PC-3 (cell line): Measurements from ENCODE around the gene HRH1. TPM values are rescaled to one million over a fixed set of nuclear protein-coding genes. Genes with fewer than 3 reads are reported as not detected.
A peak's percentile ranks its signal among the peaks of the same experiment; 100 is the strongest.

ENCODE experiments used
- ATAC-seq: fragments of 200-7000 bp; cut with Tn5 transposase; 2 replicates; pipeline ENCODE4 v1.9.1; 2020; ENCODE audit warnings: mild to moderate bottlenecking, moderate library complexity
- BruUV-seq: library from RNA; stranded (reverse); fragments of 400-500 nt; replicated peaks from 2 replicates; lab custom pipeline; 2021; lab: Mats Ljungman, UMichigan
- CTCF ChIA-PET: fragments of 300-600 bp; sonication (Branson Sonifier 250); formaldehyde crosslinking; loops from one replicate; lab custom pipeline; 2022; ENCODE audit warnings: antibody characterized with exemption; lab: Charles Lee
- POLR2A ChIA-PET: fragments of 300-600 bp; sonication (Branson Sonifier 250); formaldehyde crosslinking; loops from one replicate; lab custom pipeline; 2022; ENCODE audit warnings: antibody characterized with exemption; ENCODE audit not compliant: unreplicated experiment; lab: Charles Lee
- DNase-seq: peaks from one replicate; pipeline ENCODE4 v3.0.0-alpha.2; 2015
- H2AFZ ChIP-seq: fragments of 300-600 bp; sonication (generic); 2 replicates; pipeline ENCODE4 v1.6.0; 2016; ENCODE audit warnings: antibody characterized with exemption, low read length
- H3F3A ChIP-seq: fragments of 300-600 bp; sonication (generic); one replicate; pipeline ENCODE4 v1.6.0; 2017; ENCODE audit warnings: antibody characterized with exemption, low read length, control low read depth, mild to moderate bottlenecking; ENCODE audit not compliant: unreplicated experiment
- H3K27ac ChIP-seq: fragments of 300-600 bp; sonication (generic); 2 replicates; pipeline ENCODE4 v1.5.1; 2016; ENCODE audit warnings: mild to moderate bottlenecking, low read length
- H3K27me3 ChIP-seq: fragments of 300-600 bp; sonication (generic); 2 replicates; pipeline ENCODE4 v1.6.1; 2016; ENCODE audit warnings: low read length, mixed read lengths
- H3K36me3 ChIP-seq: fragments of 300-600 bp; sonication (generic); 2 replicates; pipeline ENCODE4 v1.6.1; 2016; ENCODE audit warnings: low read depth, mixed run types, low read length, mixed read lengths
- H3K4me1 ChIP-seq: fragments of 300-600 bp; sonication (generic); 2 replicates; pipeline ENCODE4 v1.5.1; 2016; ENCODE audit warnings: low read length; ENCODE audit not compliant: insufficient read depth
- H3K4me2 ChIP-seq: fragments of 300-600 bp; sonication (generic); 2 replicates; pipeline ENCODE4 v1.6.0; 2016; ENCODE audit warnings: low read length
- H3K4me3 ChIP-seq: fragments of 300-600 bp; sonication (generic); 2 replicates; pipeline ENCODE4 v1.5.1; 2016; ENCODE audit warnings: mild to moderate bottlenecking, low read length, mixed read lengths
- H3K79me2 ChIP-seq: fragments of 300-600 bp; sonication (generic); 2 replicates; pipeline ENCODE4 v1.6.1; 2017; ENCODE audit warnings: low read length, mixed read lengths
- H3K9ac ChIP-seq: fragments of 300-600 bp; sonication (generic); 2 replicates; pipeline ENCODE4 v1.6.0; 2016; ENCODE audit warnings: mild to moderate bottlenecking, low read length
- H3K9me2 ChIP-seq: fragments of 300-600 bp; sonication (generic); replicated peaks from 2 replicates; pipeline ENCODE4 v1.6.1; 2016; ENCODE audit warnings: mixed run types, low read length, mixed read lengths
- H3K9me3 ChIP-seq: fragments of 300-600 bp; sonication (generic); 2 replicates; pipeline ENCODE4 v1.6.1; 2016; ENCODE audit warnings: low read length, mixed read lengths
- H4K20me1 ChIP-seq: fragments of 300-600 bp; sonication (generic); 2 replicates; pipeline ENCODE4 v1.6.1; 2016; ENCODE audit warnings: low read length, mixed read lengths
- CTCF ChIP-seq: fragments of 300-600 bp; sonication (generic); conservative IDR thresholded peaks from 2 replicates; pipeline ENCODE4 v1.5.1; 2017; ENCODE audit warnings: antibody characterized with exemption, low read depth, mild to moderate bottlenecking, low read length
- EZH2 ChIP-seq: fragments of 300-600 bp; sonication (generic); IDR thresholded peaks from one replicate; pipeline ENCODE4 v1.6.1; 2017; ENCODE audit warnings: antibody characterized with exemption, mild to moderate bottlenecking, low read length; ENCODE audit not compliant: unreplicated experiment
- EZH2phosphoT487 ChIP-seq: fragments of 300-600 bp; sonication (generic); IDR thresholded peaks from 2 replicates; pipeline ENCODE4 v1.6.1; 2018; ENCODE audit warnings: mild to moderate bottlenecking, antibody characterized with exemption, low read length, borderline replicate concordance
- intact Hi-C: fragments of 100-400 bp; cut with micrococcal nuclease; formaldehyde crosslinking; loops from 2 replicates; pipeline ENCODE4 v1.9.0; 2023
- total RNA-seq: library from RNA; depleted of rRNA; stranded (reverse); fragments of >200 nt; gene quantifications from 2 replicates; pipeline ENCODE4 v1.2.3, GENCODE V29; 2014

Gene HRH1
- total RNA-seq, 1 experiment from 2014 or later, result 5.9 TPM

DNA sequence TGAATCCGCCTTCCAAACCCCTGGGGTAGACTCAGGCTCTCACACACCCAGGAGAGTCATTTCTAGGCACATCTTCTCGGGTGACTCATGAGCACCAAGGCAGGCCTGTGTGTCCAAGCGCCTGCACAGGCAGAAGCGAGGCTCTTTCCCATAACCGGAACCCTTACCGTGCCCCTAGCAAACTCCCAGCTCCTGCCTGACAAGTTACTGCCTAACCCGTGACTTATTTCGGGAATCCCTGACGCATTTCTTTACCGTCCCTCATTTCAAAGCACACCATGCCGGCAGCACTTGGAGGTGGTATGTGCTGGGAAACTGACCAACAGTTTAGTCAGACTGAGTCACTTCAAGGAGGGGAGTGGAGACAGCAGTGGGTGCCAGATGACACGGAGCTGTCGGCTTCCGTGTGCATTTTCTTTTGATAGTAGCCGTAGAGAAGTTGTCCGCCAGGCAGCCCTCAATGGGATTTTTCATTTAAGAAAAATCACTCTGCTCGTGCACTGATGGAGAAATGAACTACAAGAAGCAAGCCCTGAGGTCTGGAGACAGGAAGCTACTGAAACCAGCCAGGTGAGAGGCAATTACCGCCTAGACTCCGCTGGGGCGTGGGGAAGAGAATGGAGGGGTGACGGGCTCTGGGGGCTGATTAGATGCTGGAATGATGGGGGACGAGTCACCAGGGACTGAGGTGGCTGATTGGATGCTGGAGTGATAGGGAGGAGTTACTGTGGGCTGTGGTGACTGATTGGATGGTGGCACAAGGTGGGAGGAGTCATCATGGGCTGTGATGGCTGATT lies 17.3 kb upstream of the HRH1 start:
- Histone ChIP-seq H3K79me2 (no peaks in the 10 kb centered on the region), H3K4me3 (peak overlapping the region; percentile 62), H3K27ac (peak overlapping the region; percentile 97), H3K4me1 (peaks cover 38% of the 10 kb centered on the region), H2AFZ (peak overlapping the region; percentile 13), H3K36me3 (no peaks in the 10 kb centered on the region), H3K9ac (peak overlapping the region; percentile 79), H3K9me3 (no peaks in the 10 kb centered on the region), H3F3A (peaks cover 5% of the 10 kb centered on the region), H3K4me2 (peak overlapping the region; percentile 77), H4K20me1 (no peaks in the 10 kb centered on the region), H3K27me3 (no peaks in the 10 kb centered on the region), H3K9me2 (no peaks in the 10 kb centered on the region)
- ChIA-PET POLR2A (interaction anchor here (0.5 to 0.8 kb wide), 3 partner anchors 15 to 502 kb away, joined by 3 to 6 read pairs (median 3); no protein-coding TSS in a partner anchor), CTCF (interaction anchor here (1.4 kb wide), 1 partner anchor 18 kb away, joined by 4 read pairs; no protein-coding TSS in a partner anchor)
- intact Hi-C loops, result loop anchor here (1.0 kb wide), 7 partner anchors 9 to 77 kb away; no protein-coding TSS in a partner anchor
- TF ChIP-seq EZH2, result no peak
- TF ChIP-seq EZH2phosphoT487, result no peak
- TF ChIP-seq CTCF, result no peak
- DNase-seq (peak; percentile 99), ATAC-seq (peak; percentile 77)
- BruUV-seq, result TSS peak; percentile 98

DNA sequence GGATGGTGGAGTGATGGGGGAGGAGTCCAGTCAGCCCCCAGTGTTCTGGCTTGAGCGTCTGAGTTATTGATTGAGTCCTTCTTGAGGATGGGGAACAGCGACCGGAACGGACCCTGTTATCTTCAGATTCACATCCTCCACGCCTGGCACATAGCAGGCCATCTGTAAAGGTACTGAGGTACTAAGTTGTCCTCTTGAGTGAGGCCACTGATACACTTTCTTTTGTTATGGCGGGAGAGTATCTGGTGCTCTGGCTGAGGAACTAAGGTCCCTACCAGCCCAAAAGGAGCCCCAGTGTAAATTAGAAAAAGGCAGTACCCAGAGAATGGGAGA lies 16.7 kb upstream of the HRH1 start:
- Histone ChIP-seq H3K27me3 (no peaks in the 10 kb centered on the region), H3F3A (peaks cover 5% of the 10 kb centered on the region), H3K4me3 (peak overlapping the region; percentile 62), H3K36me3 (no peaks in the 10 kb centered on the region), H3K27ac (peak overlapping the region; percentile 97), H3K9me3 (no peaks in the 10 kb centered on the region), H3K9me2 (no peaks in the 10 kb centered on the region), H3K4me2 (peak overlapping the region; percentile 77), H3K9ac (peak overlapping the region; percentile 79), H3K4me1 (peaks cover 38% of the 10 kb centered on the region), H2AFZ (no peak overlapping the region), H3K79me2 (no peaks in the 10 kb centered on the region), H4K20me1 (no peaks in the 10 kb centered on the region)
- ChIA-PET CTCF (interaction anchor here (1.4 kb wide), 1 partner anchor 18 kb away, joined by 4 read pairs; no protein-coding TSS in a partner anchor), POLR2A (no interaction called here)
- intact Hi-C loops, result loop anchor here (1.0 kb wide), 6 partner anchors 9 to 59 kb away; no protein-coding TSS in a partner anchor
- TF ChIP-seq EZH2 (no peak), EZH2phosphoT487 (no peak), CTCF (no peak)
- BruUV-seq, result TSS peak; percentile 67
- ATAC-seq (no peak), DNase-seq (no peak)

- CTCF ChIA-PET, result no interaction called here
- H2AFZ ChIP-seq, result no peak overlapping the region
- POLR2A ChIA-PET, result no interaction called here
- no peaks in the 10 kb centered on the region for H3K79me2 ChIP-seq
- TF ChIP-seq CTCF (no peak), EZH2phosphoT487 (no peak), EZH2 (no peak)
- no TSS peak for BruUV-seq
- no peak overlapping the region for H3K4me2 ChIP-seq
- intact Hi-C loops, result no loop called here
- peaks cover 5% of the 10 kb centered on the region for H3F3A ChIP-seq
- H3K27me3 ChIP-seq, result no peaks in the 10 kb centered on the region
- H4K20me1 ChIP-seq, result no peaks in the 10 kb centered on the region
- ATAC-seq (no peak), DNase-seq (no peak)
- H3K4me3 ChIP-seq, result no peak overlapping the region
- no peak overlapping the region for H3K9ac ChIP-seq
- peak overlapping the region; percentile 97; the same call in 1 of the 2 replicates for H3K27ac ChIP-seq
- H3K9me3 ChIP-seq, result no peaks in the 10 kb centered on the region
- no peaks in the 10 kb centered on the region for H3K9me2 ChIP-seq
- H3K36me3 ChIP-seq, result no peaks in the 10 kb centered on the region
- H3K4me1 ChIP-seq, result peaks cover 38% of the 10 kb centered on the region
Measured at GRCh38 chr3:11138371-11138770, 15.9 kb upstream of the HRH1 start.
